ENCODE data around the gene LRIT2. TPM values are rescaled to one million over a fixed set of nuclear protein-coding genes. Genes with fewer than 3 reads are reported as not detected.

Gene LRIT2
- total RNA-seq, 1 experiment from 2014 or later: not detected

DNA sequence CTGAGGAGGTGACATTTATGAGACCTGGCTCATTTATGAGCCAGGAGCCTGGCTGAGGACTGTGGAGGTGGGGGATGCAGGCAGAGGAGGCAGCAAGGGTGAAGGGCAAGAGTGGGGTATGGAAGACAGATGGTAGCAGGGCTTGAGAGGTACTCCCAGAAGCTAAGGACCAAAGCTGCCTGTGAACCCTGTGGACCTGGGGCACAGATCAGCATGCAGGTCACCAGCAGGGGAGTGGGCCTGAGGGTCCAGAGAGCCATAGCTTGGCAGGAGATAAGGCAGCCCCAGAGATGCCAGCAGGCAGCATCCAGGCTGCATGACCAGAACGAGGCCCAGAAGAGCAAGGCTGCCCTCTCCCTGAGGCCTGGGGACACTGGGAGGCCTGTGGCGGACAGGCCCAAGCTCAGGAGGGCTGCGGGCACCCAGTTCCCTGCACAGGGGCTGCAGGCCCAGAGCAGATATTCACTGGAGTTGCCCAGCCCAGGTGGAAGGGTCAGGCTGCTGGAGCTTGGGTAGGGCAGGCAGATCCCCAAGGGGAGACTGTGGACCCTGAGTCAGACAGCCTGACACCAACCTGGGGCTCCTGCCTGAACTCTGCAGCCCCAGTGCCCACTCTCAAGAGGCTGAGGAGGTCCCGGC is 48.4 kb downstream of the LRIT2 start:
- H3K36me3 ChIP-seq (ENCODE audit: insufficient read depth, low read length, poor library complexity, severe bottlenecking): no peaks in the 10 kb centered on the region
- intact Hi-C loops (cut with micrococcal nuclease; ENCODE audit: unreplicated experiment): no loop called here
- H3K9me3 ChIP-seq (ENCODE audit: low read depth, low read length, poor library complexity, severe bottlenecking): no peaks in the 10 kb centered on the region
- no peak for DNase-seq (ENCODE audit: low spot score)
- ChIA-PET POLR2A (ENCODE audit: low non-redundant PET) (no interaction called here), CTCF (no interaction called here)
- TF ChIP-seq EZH2 (IDR thresholded peaks at IDR 0.05; ENCODE audit: borderline replicate concordance, low read depth, low read length, poor library complexity, severe bottlenecking): no peak
- TF ChIP-seq, protein P1, sequence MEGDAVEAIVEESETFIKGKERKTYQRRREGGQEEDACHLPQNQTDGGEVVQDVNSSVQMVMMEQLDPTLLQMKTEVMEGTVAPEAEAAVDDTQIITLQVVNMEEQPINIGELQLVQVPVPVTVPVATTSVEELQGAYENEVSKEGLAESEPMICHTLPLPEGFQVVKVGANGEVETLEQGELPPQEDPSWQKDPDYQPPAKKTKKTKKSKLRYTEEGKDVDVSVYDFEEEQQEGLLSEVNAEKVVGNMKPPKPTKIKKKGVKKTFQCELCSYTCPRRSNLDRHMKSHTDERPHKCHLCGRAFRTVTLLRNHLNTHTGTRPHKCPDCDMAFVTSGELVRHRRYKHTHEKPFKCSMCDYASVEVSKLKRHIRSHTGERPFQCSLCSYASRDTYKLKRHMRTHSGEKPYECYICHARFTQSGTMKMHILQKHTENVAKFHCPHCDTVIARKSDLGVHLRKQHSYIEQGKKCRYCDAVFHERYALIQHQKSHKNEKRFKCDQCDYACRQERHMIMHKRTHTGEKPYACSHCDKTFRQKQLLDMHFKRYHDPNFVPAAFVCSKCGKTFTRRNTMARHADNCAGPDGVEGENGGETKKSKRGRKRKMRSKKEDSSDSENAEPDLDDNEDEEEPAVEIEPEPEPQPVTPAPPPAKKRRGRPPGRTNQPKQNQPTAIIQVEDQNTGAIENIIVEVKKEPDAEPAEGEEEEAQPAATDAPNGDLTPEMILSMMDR (conservative IDR thresholded peaks at IDR 0.05; ENCODE audit: low read depth, low read length): no peak
- BruUV-seq (replicated peaks): no TSS peak
- H3K27ac ChIP-seq (ENCODE audit: low read depth, low read length, poor library complexity, severe bottlenecking): no peak overlapping the region
- no peaks in the 10 kb centered on the region for H3K27me3 ChIP-seq (replicated peaks; ENCODE audit: insufficient read depth, low read depth, low read length, poor library complexity)
- no peaks in the 10 kb centered on the region for H3K4me1 ChIP-seq (ENCODE audit: insufficient read depth, low read length, poor library complexity, severe bottlenecking)
- no peak overlapping the region for H3K4me3 ChIP-seq (ENCODE audit: low read depth, low read length, poor library complexity, severe bottlenecking)

DNA sequence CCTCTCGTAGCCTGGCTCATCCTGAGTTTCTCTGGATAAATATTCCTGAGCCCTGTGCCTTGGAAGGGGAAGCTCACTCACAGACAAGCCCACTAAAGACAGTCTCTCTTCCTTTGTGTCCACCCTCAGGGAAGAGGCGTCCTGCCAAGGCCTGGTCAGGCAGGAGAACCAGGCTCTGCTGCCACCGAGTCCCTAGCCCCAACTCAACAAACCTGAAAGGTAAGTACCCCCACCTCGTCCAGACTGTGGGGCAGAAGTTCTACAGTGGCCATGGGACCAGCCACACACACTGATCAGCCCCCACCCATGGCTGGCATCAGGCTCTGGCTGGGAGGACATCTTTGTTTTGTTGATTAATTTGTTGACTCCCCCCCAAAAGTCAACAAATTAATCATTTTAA is 49.0 kb downstream of the LRIT2 start:
- ChIA-PET CTCF (no interaction called here), POLR2A (ENCODE audit: low non-redundant PET) (no interaction called here)
- Histone ChIP-seq H3K27me3 (replicated peaks; ENCODE audit: insufficient read depth, low read depth, low read length, poor library complexity) (no peaks in the 10 kb centered on the region), H3K4me3 (ENCODE audit: low read depth, low read length, poor library complexity, severe bottlenecking) (no peak overlapping the region), H3K36me3 (ENCODE audit: insufficient read depth, low read length, poor library complexity, severe bottlenecking) (no peaks in the 10 kb centered on the region), H3K4me1 (ENCODE audit: insufficient read depth, low read length, poor library complexity, severe bottlenecking) (no peaks in the 10 kb centered on the region), H3K9me3 (ENCODE audit: low read depth, low read length, poor library complexity, severe bottlenecking) (no peaks in the 10 kb centered on the region), H3K27ac (ENCODE audit: low read depth, low read length, poor library complexity, severe bottlenecking) (no peak overlapping the region)
- no peak for TF ChIP-seq EZH2 (IDR thresholded peaks at IDR 0.05; ENCODE audit: borderline replicate concordance, low read depth, low read length, poor library complexity, severe bottlenecking)
- TF ChIP-seq, protein P1 (conservative IDR thresholded peaks at IDR 0.05; ENCODE audit: low read depth, low read length): no peak
- intact Hi-C loops (cut with micrococcal nuclease; ENCODE audit: unreplicated experiment): no loop called here
- BruUV-seq (replicated peaks): no TSS peak
- DNase-seq (ENCODE audit: low spot score): no peak

DNA sequence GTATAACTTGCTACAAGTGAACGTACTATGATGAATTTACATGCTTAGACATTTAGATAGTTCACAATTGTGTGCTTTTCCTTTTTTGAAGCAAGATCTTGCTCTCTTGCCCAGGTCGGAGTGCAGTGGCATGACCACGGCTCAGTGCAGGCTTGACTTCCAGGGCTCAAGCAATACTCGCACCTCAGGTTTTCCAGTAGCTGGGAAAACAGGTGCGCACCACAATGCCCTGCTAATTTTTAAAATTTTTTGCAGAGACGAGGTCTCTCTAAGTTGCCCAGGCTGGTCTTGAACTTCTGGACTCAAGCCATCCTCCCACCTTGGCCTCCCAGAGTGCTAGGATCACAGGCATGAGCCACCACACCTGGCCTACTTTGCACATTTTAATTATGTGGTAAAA is 49.9 kb downstream of the LRIT2 start:
- Histone ChIP-seq H3K27me3 (replicated peaks; ENCODE audit: insufficient read depth, low read depth, low read length, poor library complexity) (no peaks in the 10 kb centered on the region), H3K4me1 (ENCODE audit: insufficient read depth, low read length, poor library complexity, severe bottlenecking) (no peaks in the 10 kb centered on the region), H3K27ac (ENCODE audit: low read depth, low read length, poor library complexity, severe bottlenecking) (no peak overlapping the region), H3K4me3 (ENCODE audit: low read depth, low read length, poor library complexity, severe bottlenecking) (no peak overlapping the region), H3K9me3 (ENCODE audit: low read depth, low read length, poor library complexity, severe bottlenecking) (no peaks in the 10 kb centered on the region), H3K36me3 (ENCODE audit: insufficient read depth, low read length, poor library complexity, severe bottlenecking) (no peaks in the 10 kb centered on the region)
- TF ChIP-seq, protein P1 (conservative IDR thresholded peaks at IDR 0.05; ENCODE audit: low read depth, low read length): no peak
- no peak for TF ChIP-seq EZH2 (IDR thresholded peaks at IDR 0.05; ENCODE audit: borderline replicate concordance, low read depth, low read length, poor library complexity, severe bottlenecking)
- intact Hi-C loops (cut with micrococcal nuclease; ENCODE audit: unreplicated experiment): no loop called here
- DNase-seq (ENCODE audit: low spot score): no peak
- POLR2A ChIA-PET (ENCODE audit: low non-redundant PET): no interaction called here
- CTCF ChIA-PET: no interaction called here
- no TSS peak for BruUV-seq (replicated peaks)
